Gastroesophageal sphincter (tissue), 3 donors: ENCODE data around the gene WDR82.

ENCODE experiments used
- POLR2A ChIP-seq, 2 donors: fragments of 450-650 bp; IDR thresholded peaks; one replicate each; pipeline ENCODE4 v1.6.1; 2017; ENCODE audit warnings: antibody characterized with exemption in 2 of 2, mild to moderate bottlenecking in 2 of 2, moderate library complexity in 1 of 2
- TF ChIP-seq, protein P1 (sequence below), 4 experiments: fragments of 200-600 bp in 2 of 4; fragments of 450-650 bp in 2 of 4; sonication (generic) in 1 of 4; IDR thresholded peaks; one replicate each; pipeline ENCODE4 v1.5.1; 2017 to 2019; ENCODE audit warnings: antibody characterized with exemption in 4 of 4, mild to moderate bottlenecking in 2 of 4, moderate library complexity in 2 of 4

DNA sequence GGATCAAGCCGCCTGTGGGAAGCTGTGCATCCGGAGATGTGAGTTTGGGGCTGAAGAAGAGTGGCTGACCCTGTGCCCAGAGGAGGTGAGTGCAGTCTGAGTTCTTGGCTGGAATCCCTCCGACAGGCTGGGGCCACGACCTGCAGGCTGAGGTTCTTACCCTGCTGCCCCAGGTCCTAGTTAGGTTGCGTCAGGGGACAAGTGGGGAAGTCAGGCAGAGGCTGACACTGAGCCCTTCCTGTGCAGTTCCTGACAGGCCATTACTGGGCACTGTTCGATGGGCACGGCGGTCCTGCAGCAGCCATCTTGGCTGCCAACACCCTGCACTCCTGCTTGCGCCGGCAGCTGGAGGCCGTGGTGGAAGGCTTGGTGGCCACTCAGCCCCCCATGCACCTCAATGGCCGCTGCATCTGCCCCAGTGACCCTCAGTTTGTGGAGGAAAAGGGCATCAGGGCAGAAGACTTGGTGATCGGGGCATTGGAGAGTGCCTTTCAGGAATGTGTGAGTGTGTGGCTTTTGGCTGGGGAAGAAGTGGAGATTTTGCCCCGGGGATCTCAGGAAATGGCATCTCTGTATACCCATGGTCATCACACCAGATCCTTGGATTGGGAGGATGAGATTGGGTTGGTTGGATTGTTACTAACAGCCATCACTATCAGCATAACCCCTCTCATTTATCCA is 31.6 kb downstream of the WDR82 start:
- no peak for TF ChIP-seq POLR2A (IDR thresholded peaks at IDR 0.05)
- TF ChIP-seq, protein P1, sequence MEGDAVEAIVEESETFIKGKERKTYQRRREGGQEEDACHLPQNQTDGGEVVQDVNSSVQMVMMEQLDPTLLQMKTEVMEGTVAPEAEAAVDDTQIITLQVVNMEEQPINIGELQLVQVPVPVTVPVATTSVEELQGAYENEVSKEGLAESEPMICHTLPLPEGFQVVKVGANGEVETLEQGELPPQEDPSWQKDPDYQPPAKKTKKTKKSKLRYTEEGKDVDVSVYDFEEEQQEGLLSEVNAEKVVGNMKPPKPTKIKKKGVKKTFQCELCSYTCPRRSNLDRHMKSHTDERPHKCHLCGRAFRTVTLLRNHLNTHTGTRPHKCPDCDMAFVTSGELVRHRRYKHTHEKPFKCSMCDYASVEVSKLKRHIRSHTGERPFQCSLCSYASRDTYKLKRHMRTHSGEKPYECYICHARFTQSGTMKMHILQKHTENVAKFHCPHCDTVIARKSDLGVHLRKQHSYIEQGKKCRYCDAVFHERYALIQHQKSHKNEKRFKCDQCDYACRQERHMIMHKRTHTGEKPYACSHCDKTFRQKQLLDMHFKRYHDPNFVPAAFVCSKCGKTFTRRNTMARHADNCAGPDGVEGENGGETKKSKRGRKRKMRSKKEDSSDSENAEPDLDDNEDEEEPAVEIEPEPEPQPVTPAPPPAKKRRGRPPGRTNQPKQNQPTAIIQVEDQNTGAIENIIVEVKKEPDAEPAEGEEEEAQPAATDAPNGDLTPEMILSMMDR (IDR thresholded peaks at IDR 0.05), result no peak
